PC-3 (cell line): ENCODE measurements around the gene GHITM. TPM values are rescaled to one million over a fixed set of nuclear protein-coding genes. Genes with fewer than 3 reads are reported as not detected.

Experiments
- ATAC-seq: fragments of 200-7000 bp; cut with Tn5 transposase; 2 replicates; pipeline ENCODE4 v1.9.1; 2020; ENCODE audit warnings: mild to moderate bottlenecking, moderate library complexity
- BruUV-seq: library from RNA; stranded (reverse); fragments of 400-500 nt; replicated peaks from 2 replicates; lab custom pipeline; 2021; lab: Mats Ljungman, UMichigan
- CTCF ChIA-PET: fragments of 300-600 bp; sonication (Branson Sonifier 250); formaldehyde crosslinking; loops from one replicate; lab custom pipeline; 2022; ENCODE audit warnings: antibody characterized with exemption; lab: Charles Lee
- POLR2A ChIA-PET: fragments of 300-600 bp; sonication (Branson Sonifier 250); formaldehyde crosslinking; loops from one replicate; lab custom pipeline; 2022; ENCODE audit warnings: antibody characterized with exemption; ENCODE audit not compliant: unreplicated experiment; lab: Charles Lee
- DNase-seq: peaks from one replicate; pipeline ENCODE4 v3.0.0-alpha.2; 2015
- H2AFZ ChIP-seq: fragments of 300-600 bp; sonication (generic); 2 replicates; pipeline ENCODE4 v1.6.0; 2016; ENCODE audit warnings: antibody characterized with exemption, low read length
- H3F3A ChIP-seq: fragments of 300-600 bp; sonication (generic); one replicate; pipeline ENCODE4 v1.6.0; 2017; ENCODE audit warnings: antibody characterized with exemption, low read length, control low read depth, mild to moderate bottlenecking; ENCODE audit not compliant: unreplicated experiment
- H3K27ac ChIP-seq: fragments of 300-600 bp; sonication (generic); 2 replicates; pipeline ENCODE4 v1.5.1; 2016; ENCODE audit warnings: mild to moderate bottlenecking, low read length
- H3K27me3 ChIP-seq: fragments of 300-600 bp; sonication (generic); 2 replicates; pipeline ENCODE4 v1.6.1; 2016; ENCODE audit warnings: low read length, mixed read lengths
- H3K36me3 ChIP-seq: fragments of 300-600 bp; sonication (generic); 2 replicates; pipeline ENCODE4 v1.6.1; 2016; ENCODE audit warnings: low read depth, mixed run types, low read length, mixed read lengths
- H3K4me1 ChIP-seq: fragments of 300-600 bp; sonication (generic); 2 replicates; pipeline ENCODE4 v1.5.1; 2016; ENCODE audit warnings: low read length; ENCODE audit not compliant: insufficient read depth
- H3K4me2 ChIP-seq: fragments of 300-600 bp; sonication (generic); 2 replicates; pipeline ENCODE4 v1.6.0; 2016; ENCODE audit warnings: low read length
- H3K4me3 ChIP-seq: fragments of 300-600 bp; sonication (generic); 2 replicates; pipeline ENCODE4 v1.5.1; 2016; ENCODE audit warnings: mild to moderate bottlenecking, low read length, mixed read lengths
- H3K79me2 ChIP-seq: fragments of 300-600 bp; sonication (generic); 2 replicates; pipeline ENCODE4 v1.6.1; 2017; ENCODE audit warnings: low read length, mixed read lengths
- H3K9ac ChIP-seq: fragments of 300-600 bp; sonication (generic); 2 replicates; pipeline ENCODE4 v1.6.0; 2016; ENCODE audit warnings: mild to moderate bottlenecking, low read length
- H3K9me2 ChIP-seq: fragments of 300-600 bp; sonication (generic); replicated peaks from 2 replicates; pipeline ENCODE4 v1.6.1; 2016; ENCODE audit warnings: mixed run types, low read length, mixed read lengths
- H3K9me3 ChIP-seq: fragments of 300-600 bp; sonication (generic); 2 replicates; pipeline ENCODE4 v1.6.1; 2016; ENCODE audit warnings: low read length, mixed read lengths
- H4K20me1 ChIP-seq: fragments of 300-600 bp; sonication (generic); 2 replicates; pipeline ENCODE4 v1.6.1; 2016; ENCODE audit warnings: low read length, mixed read lengths
- EZH2 ChIP-seq: fragments of 300-600 bp; sonication (generic); IDR thresholded peaks from one replicate; pipeline ENCODE4 v1.6.1; 2017; ENCODE audit warnings: antibody characterized with exemption, mild to moderate bottlenecking, low read length; ENCODE audit not compliant: unreplicated experiment
- EZH2phosphoT487 ChIP-seq: fragments of 300-600 bp; sonication (generic); IDR thresholded peaks from 2 replicates; pipeline ENCODE4 v1.6.1; 2018; ENCODE audit warnings: mild to moderate bottlenecking, antibody characterized with exemption, low read length, borderline replicate concordance
- intact Hi-C: fragments of 100-400 bp; cut with micrococcal nuclease; formaldehyde crosslinking; loops from 2 replicates; pipeline ENCODE4 v1.9.0; 2023
- total RNA-seq: library from RNA; depleted of rRNA; stranded (reverse); fragments of >200 nt; gene quantifications from 2 replicates; pipeline ENCODE4 v1.2.3, GENCODE V29; 2014; rRNA removed
- TF ChIP-seq, protein P1 (sequence below): fragments of 300-600 bp; sonication (generic); conservative IDR thresholded peaks from 2 replicates; pipeline ENCODE4 v1.5.1; 2017; ENCODE audit warnings: antibody characterized with exemption, low read depth, mild to moderate bottlenecking, low read length

GHITM gene
- total RNA-seq, 1 experiment from 2014 or later, result 211 TPM

DNA sequence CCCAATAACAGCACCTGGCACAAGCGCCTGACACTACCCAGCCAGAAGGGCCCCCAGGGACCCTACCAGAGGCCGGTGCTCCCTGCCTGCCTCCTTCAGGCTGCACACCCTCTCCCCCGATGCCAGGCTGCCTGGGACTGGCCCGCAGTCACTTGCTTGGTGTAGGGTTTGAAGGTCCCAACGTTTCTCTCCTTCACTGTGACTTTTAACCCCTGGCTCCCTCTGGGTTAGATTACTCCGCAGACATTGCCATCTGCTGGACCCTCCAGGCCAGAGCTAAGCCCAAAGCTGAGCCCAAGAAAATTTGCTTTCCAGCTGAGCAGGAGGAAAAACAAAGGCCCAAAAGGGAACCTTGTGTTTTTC is 61.9 kb downstream of the GHITM start:
- ATAC-seq (no peak), DNase-seq (no peak)
- H3K36me3 ChIP-seq, result no peaks in the 10 kb centered on the region
- ChIA-PET CTCF (no interaction called here), POLR2A (no interaction called here)
- no peaks in the 10 kb centered on the region for H4K20me1 ChIP-seq
- H3K9me3 ChIP-seq, result no peaks in the 10 kb centered on the region
- no peaks in the 10 kb centered on the region for H3K9me2 ChIP-seq
- peaks cover 41% of the 10 kb centered on the region for H3K27me3 ChIP-seq
- H3K79me2 ChIP-seq, result no peaks in the 10 kb centered on the region
- BruUV-seq, result no TSS peak
- intact Hi-C loops, result no loop called here
- no peak overlapping the region for H3K27ac ChIP-seq
- no peak overlapping the region for H3K4me2 ChIP-seq
- H3K4me1 ChIP-seq, result no peaks in the 10 kb centered on the region
- no peak overlapping the region for H3K4me3 ChIP-seq
- TF ChIP-seq EZH2 (no peak), EZH2phosphoT487 (no peak)
- TF ChIP-seq, protein P1, sequence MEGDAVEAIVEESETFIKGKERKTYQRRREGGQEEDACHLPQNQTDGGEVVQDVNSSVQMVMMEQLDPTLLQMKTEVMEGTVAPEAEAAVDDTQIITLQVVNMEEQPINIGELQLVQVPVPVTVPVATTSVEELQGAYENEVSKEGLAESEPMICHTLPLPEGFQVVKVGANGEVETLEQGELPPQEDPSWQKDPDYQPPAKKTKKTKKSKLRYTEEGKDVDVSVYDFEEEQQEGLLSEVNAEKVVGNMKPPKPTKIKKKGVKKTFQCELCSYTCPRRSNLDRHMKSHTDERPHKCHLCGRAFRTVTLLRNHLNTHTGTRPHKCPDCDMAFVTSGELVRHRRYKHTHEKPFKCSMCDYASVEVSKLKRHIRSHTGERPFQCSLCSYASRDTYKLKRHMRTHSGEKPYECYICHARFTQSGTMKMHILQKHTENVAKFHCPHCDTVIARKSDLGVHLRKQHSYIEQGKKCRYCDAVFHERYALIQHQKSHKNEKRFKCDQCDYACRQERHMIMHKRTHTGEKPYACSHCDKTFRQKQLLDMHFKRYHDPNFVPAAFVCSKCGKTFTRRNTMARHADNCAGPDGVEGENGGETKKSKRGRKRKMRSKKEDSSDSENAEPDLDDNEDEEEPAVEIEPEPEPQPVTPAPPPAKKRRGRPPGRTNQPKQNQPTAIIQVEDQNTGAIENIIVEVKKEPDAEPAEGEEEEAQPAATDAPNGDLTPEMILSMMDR, result no peak
- H3F3A ChIP-seq, result no peaks in the 10 kb centered on the region
- H3K9ac ChIP-seq, result no peak overlapping the region
- no peak overlapping the region for H2AFZ ChIP-seq

DNA sequence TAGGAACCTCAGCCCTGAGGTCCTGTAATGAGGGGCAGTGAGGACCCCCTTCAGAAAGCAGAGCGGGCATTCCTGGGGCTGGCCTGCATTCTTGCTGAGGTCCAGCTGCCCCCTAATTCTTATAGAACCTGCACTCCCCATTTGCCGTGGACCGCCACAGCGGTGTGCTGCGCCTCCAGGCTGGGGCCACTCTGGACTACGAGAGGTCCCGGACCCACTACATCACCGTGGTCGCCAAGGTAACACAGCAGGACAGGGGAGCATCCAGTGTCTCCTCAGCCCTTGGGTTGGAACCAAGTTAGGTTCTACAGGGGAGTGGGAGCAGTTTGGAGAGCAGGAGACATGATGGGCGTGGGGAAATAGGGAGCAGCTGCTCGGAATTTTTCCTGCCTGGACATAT is 62.4 kb downstream of the GHITM start:
- POLR2A ChIA-PET, result no interaction called here
- intact Hi-C loops, result no loop called here
- no peak for ATAC-seq
- Histone ChIP-seq H3K4me1 (no peaks in the 10 kb centered on the region), H3K4me2 (no peak overlapping the region), H4K20me1 (no peaks in the 10 kb centered on the region), H3K36me3 (no peaks in the 10 kb centered on the region), H3K9me3 (no peaks in the 10 kb centered on the region), H3K4me3 (no peak overlapping the region), H3K79me2 (no peaks in the 10 kb centered on the region), H3K27ac (no peak overlapping the region), H3F3A (no peaks in the 10 kb centered on the region), H3K27me3 (peaks cover 37% of the 10 kb centered on the region), H3K9me2 (no peaks in the 10 kb centered on the region), H2AFZ (no peak overlapping the region), H3K9ac (no peak overlapping the region)
- TF ChIP-seq, protein P1, result no peak
- CTCF ChIA-PET, result no interaction called here
- no TSS peak for BruUV-seq
- no peak for DNase-seq

DNA sequence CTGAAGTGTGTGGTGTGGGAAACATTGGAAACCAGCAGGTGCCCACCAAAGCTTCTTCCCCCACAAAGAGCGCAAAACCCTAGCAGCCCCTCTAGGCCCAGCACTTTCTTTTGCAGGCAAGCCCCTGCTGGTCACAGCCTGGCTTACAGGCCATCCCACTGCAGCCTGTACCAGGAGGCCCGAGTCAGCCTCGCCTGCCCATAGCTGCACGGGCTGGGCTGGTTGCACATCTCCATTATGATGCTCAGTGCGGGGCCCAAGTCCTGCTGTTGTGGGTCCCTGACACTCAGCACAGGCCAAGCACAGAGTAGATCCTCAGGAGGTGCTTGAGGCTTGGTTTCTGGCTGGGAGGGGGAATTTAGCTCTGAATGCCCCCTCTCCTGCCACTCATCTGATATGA is 63.0 kb downstream of the GHITM start:
- H3F3A ChIP-seq, result no peaks in the 10 kb centered on the region
- H3K27me3 ChIP-seq, result peaks cover 30% of the 10 kb centered on the region
- ChIA-PET POLR2A (no interaction called here), CTCF (no interaction called here)
- H4K20me1 ChIP-seq, result no peaks in the 10 kb centered on the region
- DNase-seq, result no peak
- H3K9me3 ChIP-seq, result no peaks in the 10 kb centered on the region
- ATAC-seq, result no peak
- H3K79me2 ChIP-seq, result no peaks in the 10 kb centered on the region
- H3K4me3 ChIP-seq, result no peak overlapping the region
- no peak overlapping the region for H3K9ac ChIP-seq
- H3K9me2 ChIP-seq, result no peaks in the 10 kb centered on the region
- H3K27ac ChIP-seq, result no peak overlapping the region
- H3K4me2 ChIP-seq, result no peak overlapping the region
- no peak overlapping the region for H2AFZ ChIP-seq
- no TSS peak for BruUV-seq
- TF ChIP-seq, protein P1, result no peak
- TF ChIP-seq EZH2phosphoT487, result no peak
- TF ChIP-seq EZH2, result no peak
- H3K4me1 ChIP-seq, result no peaks in the 10 kb centered on the region
- no peaks in the 10 kb centered on the region for H3K36me3 ChIP-seq
- intact Hi-C loops, result no loop called here

Other genes with a start within 250 kb of the GHITM start
- gene GPR15LG, start 34.3 kb downstream of the GHITM start, total RNA-seq, result not detected in 2 replicates
- not detected in 2 replicates for gene CDHR1, start 55.0 kb downstream of the GHITM start, total RNA-seq
- not detected in 2 replicates for gene LRIT2, start 86.0 kb downstream of the GHITM start, total RNA-seq
- not detected in 2 replicates for gene LRIT1, start 102.0 kb downstream of the GHITM start, total RNA-seq
- not detected in 2 replicates for gene RGR, start 105.5 kb downstream of the GHITM start, total RNA-seq
- gene CCSER2, start 189.1 kb downstream of the GHITM start, total RNA-seq, result 10.2 and 14.1 TPM in 2 replicates